ENCODE measurements around the gene MGLL. TPM values are rescaled to one million over a fixed set of nuclear protein-coding genes. Genes with fewer than 3 reads are reported as not detected.

MGLL gene
- total RNA-seq, 6 experiments from 2014 or later, result 97.0 to 168 (median 115) TPM

DNA sequence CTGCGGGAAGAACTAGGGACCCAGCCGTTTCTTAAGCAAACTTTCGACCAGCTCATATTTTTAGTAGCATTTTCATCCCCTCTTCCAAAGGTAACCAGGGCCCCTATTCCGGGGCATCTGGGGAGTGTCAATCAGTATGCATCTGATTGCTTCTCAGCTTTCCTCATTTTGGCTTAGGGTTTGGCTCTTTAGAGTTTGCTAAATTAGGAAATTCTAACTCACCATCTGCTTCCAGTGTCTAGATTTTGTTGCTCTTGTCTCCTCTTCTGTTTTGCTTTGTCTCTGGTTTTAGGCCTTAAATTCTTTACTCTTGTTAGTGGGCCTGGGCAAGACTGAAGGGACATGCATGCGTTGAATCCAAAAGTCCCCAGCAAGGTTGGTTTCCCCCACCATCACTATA, 159.2 kb downstream of the MGLL start:
- ATAC-seq (no peak), DNase-seq (no peak)
- no peak overlapping the region for H3K4me3 ChIP-seq
- 74% methylated on average over 5 of the region's 5 CpGs for WGBS (ENCODE audit: insufficient coverage, low coverage, low lambda C conversion rate, missing lambda C conversion rate)
- H3K4me1 ChIP-seq, result no peaks in the 10 kb centered on the region
- no peak for TF ChIP-seq POLR2A (IDR thresholded peaks at IDR 0.05)
- no peak for TF ChIP-seq CTCF (IDR thresholded peaks at IDR 0.05)
- H3K27ac ChIP-seq, result no peak overlapping the region
- H3K27me3 ChIP-seq, result no peaks in the 10 kb centered on the region
- intact Hi-C loops (cut with DNase I), result no loop called here
- no peaks in the 10 kb centered on the region for H3K9me3 ChIP-seq
- H3K36me3 ChIP-seq, result no peaks in the 10 kb centered on the region

- no peak overlapping the region for H3K4me3 ChIP-seq
- H3K27me3 ChIP-seq, result no peaks in the 10 kb centered on the region
- ATAC-seq (no peak), DNase-seq (no peak)
- no peaks in the 10 kb centered on the region for H3K36me3 ChIP-seq
- no peak overlapping the region for H3K27ac ChIP-seq
- intact Hi-C loops (cut with DNase I), result no loop called here
- H3K4me1 ChIP-seq, result no peaks in the 10 kb centered on the region
- H3K9me3 ChIP-seq, result no peaks in the 10 kb centered on the region
- 70% methylated on average over 8 of the region's 11 CpGs for WGBS (ENCODE audit: insufficient coverage, low coverage, low lambda C conversion rate, missing lambda C conversion rate)
- TF ChIP-seq CTCF (IDR thresholded peaks at IDR 0.05), result no peak
- TF ChIP-seq POLR2A (IDR thresholded peaks at IDR 0.05), result no peak
Observed at GRCh38 chr3:127662001-127662469, 160.3 kb downstream of the MGLL start.

DNA sequence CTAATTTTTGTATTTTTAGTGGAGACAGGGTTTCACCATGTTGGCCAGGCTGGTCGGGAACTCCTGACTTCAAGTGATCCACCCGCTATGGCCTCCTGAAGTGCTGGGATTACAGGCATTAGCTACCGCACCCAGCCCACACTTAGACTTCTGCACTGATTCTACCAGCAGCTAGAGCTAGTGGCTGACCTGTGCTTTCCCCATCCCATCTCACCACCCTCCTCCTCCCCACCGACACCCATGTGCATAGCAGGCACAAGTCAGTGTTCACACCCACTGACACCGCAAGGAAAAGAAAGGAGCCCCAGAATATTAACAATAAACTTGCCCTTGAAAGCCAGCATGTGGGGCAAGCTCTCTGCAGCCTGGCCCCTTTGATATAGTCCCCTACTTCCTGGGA, 160.7 kb downstream of the MGLL start:
- WGBS (ENCODE audit: insufficient coverage, low coverage, low lambda C conversion rate, missing lambda C conversion rate), result 100% methylated on average over 2 of the region's 5 CpGs
- H3K27ac ChIP-seq, result no peak overlapping the region
- intact Hi-C loops (cut with DNase I), result no loop called here
- no peak for ATAC-seq
- DNase-seq, result no peak
- no peaks in the 10 kb centered on the region for H3K27me3 ChIP-seq
- H3K4me1 ChIP-seq, result no peaks in the 10 kb centered on the region
- H3K4me3 ChIP-seq, result no peak overlapping the region
- no peak for TF ChIP-seq CTCF (IDR thresholded peaks at IDR 0.05)
- TF ChIP-seq POLR2A (IDR thresholded peaks at IDR 0.05), result no peak
- no peaks in the 10 kb centered on the region for H3K36me3 ChIP-seq
- no peaks in the 10 kb centered on the region for H3K9me3 ChIP-seq

GRCh38 chr3:127660621-127661251, 161.6 kb downstream of the MGLL start:
- intact Hi-C loops (cut with DNase I), result no loop called here
- DNase-seq (no peak), ATAC-seq (no peak)
- no peaks in the 10 kb centered on the region for H3K4me1 ChIP-seq
- H3K27me3 ChIP-seq, result no peaks in the 10 kb centered on the region
- TF ChIP-seq POLR2A (IDR thresholded peaks at IDR 0.05), result no peak
- no peak for TF ChIP-seq CTCF (IDR thresholded peaks at IDR 0.05)
- no peaks in the 10 kb centered on the region for H3K9me3 ChIP-seq
- 86% methylated on average over 2 of the region's 10 CpGs for WGBS (ENCODE audit: insufficient coverage, low coverage, low lambda C conversion rate, missing lambda C conversion rate)
- H3K36me3 ChIP-seq, result no peaks in the 10 kb centered on the region
- no peak overlapping the region for H3K4me3 ChIP-seq
- H3K27ac ChIP-seq, result no peak overlapping the region

Data from right lobe of liver (tissue), 6 donors.